Mesodermal cell (in vitro differentiated cells): ENCODE results near the gene RNU6-1.

Experiments
- H3K27ac ChIP-seq: 2 replicates; pipeline ENCODE4 v1.7.0; 2013; ENCODE audit warnings: mild to moderate bottlenecking, low read depth, low read length, moderate library complexity; ENCODE audit not compliant: severe bottlenecking
- H3K36me3 ChIP-seq: 2 replicates; pipeline ENCODE4 v1.7.1; 2013; ENCODE audit warnings: mild to moderate bottlenecking, low read length, moderate library complexity; ENCODE audit not compliant: control insufficient read depth, insufficient read depth
- H3K4me1 ChIP-seq: one replicate; pipeline ENCODE4 v1.7.1; 2013; ENCODE audit warnings: mild to moderate bottlenecking, low read length; ENCODE audit not compliant: insufficient read depth, control insufficient read depth, poor library complexity, severe bottlenecking
- H3K4me3 ChIP-seq: 2 replicates; pipeline ENCODE4 v1.7.0; 2013; ENCODE audit warnings: low read length, control low read depth, mild to moderate bottlenecking; ENCODE audit not compliant: insufficient read depth, poor library complexity, severe bottlenecking; ENCODE audit errors: extremely low read depth
- H3K9me3 ChIP-seq: 2 replicates; pipeline ENCODE4 v1.7.1; 2013; ENCODE audit warnings: mild to moderate bottlenecking, low read length, moderate library complexity; ENCODE audit not compliant: control insufficient read depth
- WGBS, 2 experiments: methylation state at CpG; one replicate each; pipeline ENCODE4 v1.1.5; 2013; ENCODE audit warnings: missing lambda C conversion rate in 2 of 2; ENCODE audit not compliant: insufficient coverage in 2 of 2; 5-methylcytosine and 5-hydroxymethylcytosine counted together

RNU6-1 gene

GRCh38 chr15:67855842-67856241 is 16.0 kb upstream of the RNU6-1 start:
- 13 to 73% methylated on average over 1 to 2 of the region's 3 CpGs for WGBS, 2 experiments
- no peak overlapping the region for H3K27ac ChIP-seq

GRCh38 chr15:67854358-67854757 is 14.5 kb upstream of the RNU6-1 start:
- H3K9me3 ChIP-seq, result peaks cover 4% of the 10 kb centered on the region
- H3K27ac ChIP-seq, result no peak overlapping the region

More at GRCh38 chr15:67855842-67856241, 16.0 kb upstream of the RNU6-1 start:
- Histone ChIP-seq H3K4me1 (no peaks in the 10 kb centered on the region), H3K36me3 (no peaks in the 10 kb centered on the region), H3K4me3 (no peak overlapping the region), H3K9me3 (no peaks in the 10 kb centered on the region)

GRCh38 chr15:67853454-67853853 is 13.6 kb upstream of the RNU6-1 start:
- no peaks in the 10 kb centered on the region for H3K4me1 ChIP-seq
- H3K4me3 ChIP-seq, result no peak overlapping the region
- H3K27ac ChIP-seq, result no peak overlapping the region
- no peaks in the 10 kb centered on the region for H3K36me3 ChIP-seq
- WGBS, 2 experiments, result 92 to 93% methylated on average over 2 of the region's 3 CpGs
- H3K9me3 ChIP-seq, result peaks cover 4% of the 10 kb centered on the region

More at GRCh38 chr15:67854358-67854757, 14.5 kb upstream of the RNU6-1 start:
- Histone ChIP-seq H3K4me3 (no peak overlapping the region), H3K36me3 (no peaks in the 10 kb centered on the region), H3K4me1 (no peaks in the 10 kb centered on the region)
- 86% methylated on average over 1 of the region's 1 CpG; no CpG with 5 or more reads in 1 of the 2 experiments for WGBS, 2 experiments

GRCh38 chr15:67852418-67852817 is 12.6 kb upstream of the RNU6-1 start:
- Histone ChIP-seq H3K4me1 (no peaks in the 10 kb centered on the region), H3K36me3 (no peaks in the 10 kb centered on the region), H3K4me3 (no peak overlapping the region), H3K27ac (no peak overlapping the region), H3K9me3 (peaks cover 4% of the 10 kb centered on the region)
- WGBS, 2 experiments, result 78 to 100% methylated on average over 1 to 2 of the region's 3 CpGs

GRCh38 chr15:67850994-67851571 is 11.2 kb upstream of the RNU6-1 start:
- Histone ChIP-seq H3K36me3 (no peaks in the 10 kb centered on the region), H3K4me1 (no peaks in the 10 kb centered on the region), H3K4me3 (no peak overlapping the region), H3K9me3 (peaks cover 4% of the 10 kb centered on the region), H3K27ac (no peak overlapping the region)
- 43 to 93% methylated on average over 1 to 3 of the region's 4 CpGs for WGBS, 2 experiments

- Histone ChIP-seq H3K4me3 (no peak overlapping the region), H3K36me3 (no peaks in the 10 kb centered on the region), H3K4me1 (no peaks in the 10 kb centered on the region), H3K9me3 (peaks cover 4% of the 10 kb centered on the region), H3K27ac (no peak overlapping the region)
- WGBS, 2 experiments, result 87 to 89% methylated on average over 6 to 7 of the region's 7 CpGs
Observed at GRCh38 chr15:67850336-67850735, 10.5 kb upstream of the RNU6-1 start.

GRCh38 chr15:67849538-67849937 is 9.7 kb upstream of the RNU6-1 start:
- H3K4me3 ChIP-seq, result no peak overlapping the region
- peaks cover 2% of the 10 kb centered on the region for H3K4me1 ChIP-seq
- WGBS, 2 experiments, result no CpG with 5 or more reads among the region's 1 CpG
- H3K27ac ChIP-seq, result no peak overlapping the region
- no peaks in the 10 kb centered on the region for H3K36me3 ChIP-seq
- peaks cover 4% of the 10 kb centered on the region for H3K9me3 ChIP-seq

GRCh38 chr15:67845974-67846373 is 6.1 kb upstream of the RNU6-1 start:
- H3K4me1 ChIP-seq, result peaks cover 27% of the 10 kb centered on the region
- H3K4me3 ChIP-seq, result no peak overlapping the region
- no peaks in the 10 kb centered on the region for H3K36me3 ChIP-seq
- H3K9me3 ChIP-seq, result peaks cover 4% of the 10 kb centered on the region
- WGBS, 2 experiments, result 93 to 100% methylated on average over 3 to 5 of the region's 5 CpGs
- H3K27ac ChIP-seq, result no peak overlapping the region

GRCh38 chr15:67843571-67844387 is 3.9 kb upstream of the RNU6-1 start:
- H3K4me1 ChIP-seq, result peaks cover 36% of the 10 kb centered on the region
- H3K4me3 ChIP-seq, result no peak overlapping the region
- no peaks in the 10 kb centered on the region for H3K9me3 ChIP-seq
- peak overlapping the region; percentile 76 for H3K27ac ChIP-seq
- 32 to 46% methylated on average over 3 to 7 of the region's 7 CpGs for WGBS, 2 experiments
- H3K36me3 ChIP-seq, result no peaks in the 10 kb centered on the region

GRCh38 chr15:67843092-67843501 is 3.3 kb upstream of the RNU6-1 start:
- Histone ChIP-seq H3K27ac (peak overlapping the region; percentile 76), H3K9me3 (no peaks in the 10 kb centered on the region), H3K4me1 (peaks cover 39% of the 10 kb centered on the region), H3K36me3 (no peaks in the 10 kb centered on the region), H3K4me3 (no peak overlapping the region)
- WGBS, 2 experiments, result 77 to 81% methylated on average over 6 to 7 of the region's 7 CpGs

- Histone ChIP-seq H3K4me1 (peaks cover 39% of the 10 kb centered on the region), H3K4me3 (no peak overlapping the region), H3K36me3 (no peaks in the 10 kb centered on the region), H3K27ac (no peak overlapping the region), H3K9me3 (no peaks in the 10 kb centered on the region)
- 80% methylated on average over 1 of the region's 4 CpGs; no CpG with 5 or more reads in 1 of the 2 experiments for WGBS, 2 experiments
Observed at GRCh38 chr15:67841513-67841762, 1.6 kb upstream of the RNU6-1 start.
